22Rv1 (cell line): Measurements from ENCODE around the gene SPTSSA.

ENCODE experiments used
- ZFX ChIP-seq: fragments of 450-650 bp; IDR thresholded peaks from 2 replicates; pipeline ENCODE4 v1.6.1; 2017; ENCODE audit warnings: antibody characterized with exemption, borderline replicate concordance
- TF ChIP-seq, protein P1 (sequence below): fragments of 450-650 bp; IDR thresholded peaks from 2 replicates; pipeline ENCODE4 v1.5.1; 2017; ENCODE audit warnings: mild to moderate bottlenecking

DNA sequence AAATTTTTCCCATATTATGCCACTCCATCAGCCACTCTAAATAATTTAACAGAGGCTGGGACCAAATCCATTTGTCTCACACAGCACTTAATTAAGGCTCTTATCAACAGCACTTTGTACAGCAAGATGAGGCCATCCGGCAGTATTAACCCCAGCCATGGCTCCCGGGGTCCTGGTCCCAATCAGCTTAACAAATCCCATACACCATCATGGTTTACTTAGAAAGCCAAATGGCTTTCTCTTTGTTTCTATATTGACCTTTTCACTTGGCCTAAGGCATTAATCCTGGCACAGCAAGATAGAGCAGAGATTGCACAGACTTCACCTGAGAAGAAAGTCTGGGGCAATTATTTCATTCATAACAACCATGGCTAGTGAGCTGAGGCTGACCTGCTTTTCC lies 38.6 kb downstream of the SPTSSA start:
- TF ChIP-seq, protein P1, sequence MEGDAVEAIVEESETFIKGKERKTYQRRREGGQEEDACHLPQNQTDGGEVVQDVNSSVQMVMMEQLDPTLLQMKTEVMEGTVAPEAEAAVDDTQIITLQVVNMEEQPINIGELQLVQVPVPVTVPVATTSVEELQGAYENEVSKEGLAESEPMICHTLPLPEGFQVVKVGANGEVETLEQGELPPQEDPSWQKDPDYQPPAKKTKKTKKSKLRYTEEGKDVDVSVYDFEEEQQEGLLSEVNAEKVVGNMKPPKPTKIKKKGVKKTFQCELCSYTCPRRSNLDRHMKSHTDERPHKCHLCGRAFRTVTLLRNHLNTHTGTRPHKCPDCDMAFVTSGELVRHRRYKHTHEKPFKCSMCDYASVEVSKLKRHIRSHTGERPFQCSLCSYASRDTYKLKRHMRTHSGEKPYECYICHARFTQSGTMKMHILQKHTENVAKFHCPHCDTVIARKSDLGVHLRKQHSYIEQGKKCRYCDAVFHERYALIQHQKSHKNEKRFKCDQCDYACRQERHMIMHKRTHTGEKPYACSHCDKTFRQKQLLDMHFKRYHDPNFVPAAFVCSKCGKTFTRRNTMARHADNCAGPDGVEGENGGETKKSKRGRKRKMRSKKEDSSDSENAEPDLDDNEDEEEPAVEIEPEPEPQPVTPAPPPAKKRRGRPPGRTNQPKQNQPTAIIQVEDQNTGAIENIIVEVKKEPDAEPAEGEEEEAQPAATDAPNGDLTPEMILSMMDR: no peak
- TF ChIP-seq ZFX: no peak
